Endodermal cell (in vitro differentiated cells): ENCODE measurements around the gene RTRAF. TPM values are rescaled to one million over a fixed set of nuclear protein-coding genes. Genes with fewer than 3 reads are reported as not detected.

Source experiments
- DNase-seq: peaks from one replicate; pipeline ENCODE4 v3.0.0-alpha.2; 2017
- H3K27ac ChIP-seq: 2 replicates; pipeline ENCODE4 v1.5.1; 2013; ENCODE audit warnings: mild to moderate bottlenecking, low read depth, low read length, moderate library complexity
- H3K27me3 ChIP-seq: 2 replicates; pipeline ENCODE4 v1.6.1; 2013; ENCODE audit warnings: mild to moderate bottlenecking, low read length, moderate library complexity; ENCODE audit not compliant: insufficient read depth, control insufficient read depth, poor library complexity, severe bottlenecking
- H3K36me3 ChIP-seq: 2 replicates; pipeline ENCODE4 v1.7.0; 2013; ENCODE audit warnings: mild to moderate bottlenecking, low read length, moderate library complexity; ENCODE audit not compliant: control insufficient read depth, insufficient read depth
- H3K4me1 ChIP-seq: one replicate; pipeline ENCODE4 v1.7.0; 2013; ENCODE audit warnings: low read length; ENCODE audit not compliant: control insufficient read depth, insufficient read depth
- H3K4me3 ChIP-seq: 2 replicates; pipeline ENCODE4 v1.5.1; 2013; ENCODE audit warnings: mild to moderate bottlenecking, low read length, moderate library complexity
- H3K9ac ChIP-seq: 2 replicates; pipeline ENCODE4 v1.6.1; 2013; ENCODE audit warnings: mild to moderate bottlenecking, low read length, moderate library complexity; ENCODE audit not compliant: poor library complexity, severe bottlenecking; ENCODE audit errors: extremely low read depth
- H3K9me3 ChIP-seq: 2 replicates; pipeline ENCODE4 v1.6.1; 2013; ENCODE audit warnings: mild to moderate bottlenecking, low read length, moderate library complexity; ENCODE audit not compliant: control insufficient read depth
- H3K27ac Mint-ChIP-seq: 2 replicates; pipeline ENCODE4 v1.8.0; 2020; ENCODE audit warnings: mixed read lengths
- H3K27me3 Mint-ChIP-seq: 2 replicates; pipeline ENCODE4 v1.8.0; 2021; ENCODE audit warnings: mild to moderate bottlenecking, mixed read lengths; ENCODE audit not compliant: insufficient read depth
- H3K36me3 Mint-ChIP-seq: 2 replicates; pipeline ENCODE4 v1.8.0; 2020; ENCODE audit warnings: low read depth, mixed read lengths
- H3K4me1 Mint-ChIP-seq: 2 replicates; pipeline ENCODE4 v1.8.0; 2020; ENCODE audit warnings: mixed read lengths
- H3K4me3 Mint-ChIP-seq: 2 replicates; pipeline ENCODE4 v1.8.0; 2020; ENCODE audit warnings: mild to moderate bottlenecking, moderate library complexity, mixed read lengths
- H3K9me3 Mint-ChIP-seq: 2 replicates; pipeline ENCODE4 v1.8.0; 2020; ENCODE audit warnings: mild to moderate bottlenecking, mixed read lengths
- CTCF ChIP-seq: fragments of 200-600 bp; sonication (generic); conservative IDR thresholded peaks from 2 replicates; pipeline ENCODE4 v1.5.0; 2021; ENCODE audit warnings: antibody characterized with exemption, mild to moderate bottlenecking
- WGBS, 2 experiments: methylation state at CpG; one replicate each; pipeline versions ENCODE4 v1.1.5 to v1.1.7; 2013; ENCODE audit warnings: missing lambda C conversion rate in 2 of 2, mixed read lengths in 1 of 2; ENCODE audit not compliant: insufficient coverage in 1 of 2, insufficient read length in 1 of 2; 5-methylcytosine and 5-hydroxymethylcytosine counted together
- total RNA-seq, 2 donors: library from RNA; stranded (reverse); fragmentation: NEBNext Ultra II Directional in 1 of 2; extraction: Animal tissue kit (Norgen Biotek cat#: 25700) in 1 of 2; gene quantifications; 2 replicates in 1 of 2; 3 replicates in 1 of 2; pipeline ENCODE4 v1.2.1, GENCODE V29; 2021

The RTRAF gene
- total RNA-seq, 2 donors from 2014 or later: 284 to 307 TPM

- peaks cover 21% of the 10 kb centered on the region for H3K4me1 Mint-ChIP-seq
- WGBS, 2 experiments: 97% methylated on average over 4 of the region's 4 CpGs; no CpG with 5 or more reads in 1 of the 2 experiments
These were observed 13.2 kb downstream of the RTRAF start for GRCh38 chr14:52002542-52002941.

GRCh38 chr14:52003324-52003723 is 14.0 kb downstream of the RTRAF start:
- H3K4me1 ChIP-seq: peaks cover 11% of the 10 kb centered on the region
- peaks cover 100% of the 10 kb centered on the region for H3K36me3 ChIP-seq
- no peak overlapping the region for H3K4me3 Mint-ChIP-seq
- TF ChIP-seq CTCF: no peak
- H3K27ac Mint-ChIP-seq: no peak overlapping the region
- H3K27ac ChIP-seq: no peak overlapping the region
- H3K27me3 Mint-ChIP-seq: no peaks in the 10 kb centered on the region
- H3K9me3 Mint-ChIP-seq: no peaks in the 10 kb centered on the region
- H3K27me3 ChIP-seq: no peaks in the 10 kb centered on the region
- no peaks in the 10 kb centered on the region for H3K9me3 ChIP-seq
- 92 to 93% methylated on average over 3 of the region's 3 CpGs for WGBS, 2 experiments
- H3K4me3 ChIP-seq: no peak overlapping the region
- H3K4me1 Mint-ChIP-seq: peaks cover 21% of the 10 kb centered on the region
- no peak for DNase-seq
- no peak overlapping the region for H3K9ac ChIP-seq
- H3K36me3 Mint-ChIP-seq: peaks cover 82% of the 10 kb centered on the region

More at GRCh38 chr14:52002542-52002941, 13.2 kb downstream of the RTRAF start:
- H3K27me3 ChIP-seq: no peaks in the 10 kb centered on the region
- peaks cover 77% of the 10 kb centered on the region for H3K36me3 Mint-ChIP-seq
- peaks cover 11% of the 10 kb centered on the region for H3K4me1 ChIP-seq
- H3K27me3 Mint-ChIP-seq: no peaks in the 10 kb centered on the region
- H3K9me3 Mint-ChIP-seq: no peaks in the 10 kb centered on the region
- H3K4me3 ChIP-seq: no peak overlapping the region
- no peaks in the 10 kb centered on the region for H3K9me3 ChIP-seq
- peaks cover 100% of the 10 kb centered on the region for H3K36me3 ChIP-seq
- no peak for TF ChIP-seq CTCF
- no peak overlapping the region for H3K9ac ChIP-seq
- peak overlapping the region; percentile 64 for H3K27ac Mint-ChIP-seq
- no peak overlapping the region for H3K4me3 Mint-ChIP-seq
- H3K27ac ChIP-seq: no peak overlapping the region
- DNase-seq: no peak

GRCh38 chr14:52005625-52006024 is 16.3 kb downstream of the RTRAF start:
- WGBS, 2 experiments: 82% methylated on average over 2 of the region's 2 CpGs; no CpG with 5 or more reads in 1 of the 2 experiments
- Histone ChIP-seq H3K9ac (no peak overlapping the region), H3K4me3 (no peak overlapping the region), H3K9me3 (no peaks in the 10 kb centered on the region), H3K27me3 (no peaks in the 10 kb centered on the region), H3K36me3 (peaks cover 100% of the 10 kb centered on the region), H3K27ac (no peak overlapping the region), H3K4me1 (peaks cover 11% of the 10 kb centered on the region)
- Mint-ChIP-seq H3K4me3 (no peak overlapping the region), H3K36me3 (peaks cover 75% of the 10 kb centered on the region), H3K4me1 (peaks cover 21% of the 10 kb centered on the region), H3K27ac (no peak overlapping the region), H3K9me3 (no peaks in the 10 kb centered on the region), H3K27me3 (no peaks in the 10 kb centered on the region)
- no peak for TF ChIP-seq CTCF
- no peak for DNase-seq
